NCI-H1048 (cell line): ENCODE data around the gene KCNIP4.

Experiments
- DNase-seq: peaks from one replicate; lab custom pipeline; 2025; lab: John Stamatoyannopoulos, UW

Gene KCNIP4

DNA sequence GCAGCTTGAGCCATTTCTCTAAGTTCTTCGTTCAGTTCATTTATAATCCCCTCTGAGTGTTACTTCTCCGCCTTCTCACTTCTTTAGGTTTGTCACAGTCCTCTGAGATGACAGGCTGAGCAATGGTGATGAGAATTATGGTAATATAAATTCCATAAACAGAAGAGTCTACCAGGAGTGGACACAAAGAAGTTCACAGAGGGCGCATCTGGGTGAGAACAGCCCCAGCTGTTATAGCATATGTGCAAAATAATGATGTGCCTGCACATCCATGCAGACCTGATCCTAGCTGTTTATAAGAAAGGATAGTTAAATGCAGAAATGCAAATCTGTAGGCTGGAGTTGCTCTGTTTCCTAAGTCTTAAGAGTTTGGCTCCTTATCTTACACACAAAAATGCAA, 377.5 kb downstream of the KCNIP4 start:
- no peak for DNase-seq

DNA sequence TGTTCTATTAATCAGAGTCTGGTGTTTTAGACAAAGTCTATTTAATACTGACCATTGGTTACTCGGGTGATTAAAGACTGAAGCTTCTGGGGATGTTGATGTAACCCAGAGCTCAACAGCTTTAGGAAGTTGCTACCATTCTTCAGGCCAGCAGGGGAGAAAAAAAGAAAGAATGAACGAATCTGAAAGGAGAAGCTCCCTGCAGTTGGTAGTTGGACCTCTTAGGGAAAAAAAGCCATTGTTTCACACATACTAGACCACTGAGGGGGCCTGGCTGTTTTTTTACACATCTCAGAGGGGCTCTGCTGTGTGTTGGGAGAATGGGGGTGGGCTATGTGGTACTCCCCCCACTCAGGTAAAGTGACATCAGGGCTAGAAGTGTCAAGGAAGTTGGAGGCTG, 378.9 kb downstream of the KCNIP4 start:
- DNase-seq, result no peak

DNA sequence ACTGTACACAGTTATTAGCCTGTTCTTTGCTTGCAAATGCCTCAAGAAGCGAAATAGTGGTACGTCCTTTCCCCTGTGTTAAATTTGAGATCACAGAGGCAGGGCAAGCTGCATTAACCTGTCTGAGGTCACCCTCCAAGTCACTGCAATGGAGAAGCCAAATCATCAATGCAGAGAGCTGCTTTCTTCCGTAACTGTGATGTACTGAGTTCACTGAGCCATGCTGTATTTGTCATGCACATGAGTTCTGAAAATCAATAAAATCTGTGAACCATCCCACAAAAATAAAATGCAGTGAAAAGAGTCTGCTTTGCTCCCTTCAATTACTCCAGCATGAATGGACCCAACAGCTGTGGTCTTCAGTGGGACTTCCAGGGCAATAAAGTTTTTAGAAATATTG, 393.5 kb downstream of the KCNIP4 start:
- DNase-seq, result no peak

DNA sequence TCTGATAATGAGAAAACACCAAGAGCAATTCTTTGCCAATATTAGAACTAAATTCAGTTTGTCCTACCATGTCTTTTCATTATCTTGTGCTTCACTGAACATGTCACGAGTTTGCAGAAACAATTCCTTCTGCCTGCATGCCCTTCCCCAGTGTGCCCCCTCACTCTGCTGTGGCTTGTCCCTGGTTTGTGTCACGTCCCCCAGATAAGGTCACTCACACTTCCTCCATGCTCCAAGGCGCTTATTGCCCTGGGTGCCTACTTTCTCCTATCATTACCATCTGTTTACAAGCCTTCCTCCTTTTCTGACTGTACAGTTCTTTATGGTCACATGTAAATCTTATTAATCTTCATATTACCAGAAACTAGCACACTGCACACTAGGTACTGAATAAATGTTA, 394.1 kb downstream of the KCNIP4 start:
- DNase-seq, result no peak

DNA sequence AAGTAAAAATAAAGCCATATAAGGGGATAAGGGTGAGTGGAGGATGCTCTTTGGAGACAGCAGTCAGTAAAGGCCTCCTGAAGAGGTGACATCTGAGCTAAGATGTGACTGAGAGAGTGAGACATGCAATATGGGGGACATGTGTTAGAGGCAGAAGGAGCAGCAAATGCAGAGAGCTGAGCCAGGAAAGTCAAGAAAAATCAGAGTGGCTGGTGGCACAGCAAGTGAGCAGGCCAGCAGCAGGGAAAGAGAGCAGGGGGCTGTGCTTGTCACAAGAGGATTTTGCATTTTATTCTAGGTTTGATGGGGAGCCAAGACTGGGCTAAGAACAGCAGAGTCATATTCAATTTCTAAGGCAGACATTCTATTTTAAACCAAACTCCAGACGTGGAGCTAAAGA, 394.5 kb downstream of the KCNIP4 start:
- DNase-seq, result no peak

DNA sequence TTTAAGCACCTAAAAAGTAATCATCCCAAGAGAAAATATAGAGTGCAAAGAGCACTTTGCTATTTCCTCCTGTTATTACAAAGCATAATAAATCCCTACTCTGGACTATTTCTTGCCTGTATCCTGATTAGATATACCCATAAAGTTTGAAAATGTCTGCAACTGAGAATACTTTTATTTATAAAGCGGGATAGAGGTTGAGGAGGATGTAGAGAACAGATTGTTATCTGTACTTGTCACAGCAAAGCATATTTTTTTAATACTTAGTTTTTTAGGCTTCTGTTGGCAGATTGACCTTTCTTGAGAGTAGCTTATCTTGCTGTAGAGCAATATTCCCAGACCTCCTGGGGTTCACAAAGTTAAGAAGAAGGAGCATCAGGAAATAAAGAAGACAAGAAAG, 396.1 kb downstream of the KCNIP4 start:
- no peak for DNase-seq

DNA sequence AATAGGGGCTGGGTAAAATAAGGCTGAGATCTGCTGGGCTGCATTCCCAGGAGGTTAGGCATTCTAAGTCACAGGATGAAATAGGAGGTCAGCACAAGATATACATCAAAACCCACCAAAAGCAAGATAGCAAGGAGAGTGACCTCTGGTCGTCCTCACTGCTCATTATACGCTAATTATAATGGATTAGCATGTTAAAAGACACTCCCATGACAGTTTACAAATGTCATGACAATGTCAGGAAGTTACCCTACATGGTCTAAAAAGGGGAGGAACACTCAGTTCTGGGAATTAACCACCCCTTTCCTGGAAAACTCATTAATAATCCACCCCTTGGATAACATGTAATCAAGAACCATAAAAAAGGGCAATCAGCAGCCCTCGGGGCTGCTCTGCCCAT, 403.6 kb downstream of the KCNIP4 start:
- DNase-seq, result no peak

DNA sequence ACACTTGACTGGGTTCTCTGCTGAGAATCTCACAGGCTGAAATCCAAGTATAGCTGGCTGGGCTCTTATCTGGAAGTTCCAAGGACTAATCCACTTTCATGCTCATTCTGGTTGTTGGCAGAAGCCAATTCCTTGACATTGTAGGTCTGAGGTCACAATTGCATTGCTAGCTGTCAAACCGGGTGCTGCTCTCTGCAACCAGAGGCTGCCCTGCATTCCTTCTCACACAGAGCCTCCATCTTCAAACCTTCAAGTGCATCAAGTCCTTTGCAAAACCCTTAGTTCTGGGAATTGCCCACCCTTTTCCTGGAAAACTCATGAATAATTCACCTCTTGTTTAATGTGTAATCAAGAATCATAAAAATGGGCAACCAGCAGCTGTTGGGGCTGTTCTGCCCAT, 404.2 kb downstream of the KCNIP4 start:
- no peak for DNase-seq

DNA sequence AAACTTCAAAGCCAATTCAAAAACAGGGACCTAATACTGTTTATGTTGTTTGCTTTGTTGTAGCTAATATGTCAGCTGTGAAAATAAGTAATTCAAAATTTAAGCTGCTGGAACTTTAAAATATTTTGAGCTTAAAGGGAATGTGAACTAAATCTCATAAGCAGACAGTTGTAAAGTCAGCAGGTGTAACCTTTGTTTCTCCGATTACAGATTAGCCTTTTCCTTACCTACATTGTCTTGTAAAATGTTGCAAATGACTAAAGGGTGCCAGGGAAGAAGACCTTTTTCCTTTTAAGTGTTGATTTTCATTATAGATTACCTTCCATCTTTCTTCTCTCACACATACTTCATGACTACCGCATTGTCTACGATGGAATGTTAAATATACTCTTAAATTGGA, 405.1 kb downstream of the KCNIP4 start:
- no peak for DNase-seq

DNA sequence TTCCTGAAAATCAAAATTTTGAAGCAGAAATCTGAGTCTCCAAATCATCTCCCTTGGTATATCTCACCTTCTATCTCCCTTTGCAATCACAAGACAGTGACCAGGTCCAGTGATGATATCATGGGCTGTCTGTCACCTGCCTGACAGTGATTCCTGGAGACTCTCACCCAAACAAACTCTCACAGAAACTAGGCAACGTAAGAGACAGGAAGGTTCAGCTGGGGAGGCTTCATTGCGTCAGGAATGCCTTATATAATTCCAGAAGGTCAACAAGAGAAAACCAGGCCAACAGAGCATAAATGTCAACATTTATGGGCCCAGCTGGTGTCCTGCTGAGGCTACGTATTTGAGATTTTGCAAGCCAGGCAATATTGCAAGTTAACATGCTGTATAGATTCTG, 412.7 kb downstream of the KCNIP4 start:
- DNase-seq, result no peak

DNA sequence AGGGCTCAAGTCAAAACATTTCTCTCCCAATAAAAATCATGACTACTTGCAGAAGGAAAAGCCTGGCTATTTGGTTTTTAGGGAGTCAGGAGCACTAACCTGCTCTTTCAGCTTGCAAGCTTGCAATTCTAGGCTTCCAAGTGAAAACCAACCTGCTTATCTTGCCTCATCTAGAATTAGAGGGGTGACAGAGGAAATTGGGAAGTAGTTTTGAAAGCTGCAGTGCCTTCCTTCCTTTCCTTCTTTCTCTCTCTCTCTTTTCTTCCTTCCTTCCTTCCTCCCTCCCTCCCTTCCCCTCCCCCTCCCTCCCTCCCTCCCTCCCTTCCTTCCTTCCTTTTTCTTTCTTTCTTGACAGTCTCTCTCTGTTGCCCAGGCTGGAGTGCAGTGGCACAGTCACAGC, 417.5 kb downstream of the KCNIP4 start:
- DNase-seq, result no peak

DNA sequence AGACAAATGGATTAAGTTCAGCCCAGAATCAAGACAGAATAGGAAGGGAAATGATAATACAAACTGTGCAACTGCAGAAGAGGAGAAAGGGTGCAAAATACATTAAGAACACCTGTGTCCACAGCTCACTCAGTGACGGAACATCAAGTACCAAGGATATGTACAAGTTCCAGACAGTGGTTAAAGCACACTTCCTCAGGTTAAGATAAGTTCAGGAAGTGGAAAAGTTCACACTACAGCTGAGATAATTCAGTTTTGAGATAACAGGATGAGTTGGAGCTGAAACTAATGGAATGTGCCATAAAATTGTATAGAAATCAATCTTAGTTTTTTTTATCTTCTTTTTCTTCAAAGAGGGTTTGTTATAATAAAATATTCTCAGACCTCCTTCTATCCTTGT, 419.4 kb downstream of the KCNIP4 start:
- DNase-seq, result no peak

DNA sequence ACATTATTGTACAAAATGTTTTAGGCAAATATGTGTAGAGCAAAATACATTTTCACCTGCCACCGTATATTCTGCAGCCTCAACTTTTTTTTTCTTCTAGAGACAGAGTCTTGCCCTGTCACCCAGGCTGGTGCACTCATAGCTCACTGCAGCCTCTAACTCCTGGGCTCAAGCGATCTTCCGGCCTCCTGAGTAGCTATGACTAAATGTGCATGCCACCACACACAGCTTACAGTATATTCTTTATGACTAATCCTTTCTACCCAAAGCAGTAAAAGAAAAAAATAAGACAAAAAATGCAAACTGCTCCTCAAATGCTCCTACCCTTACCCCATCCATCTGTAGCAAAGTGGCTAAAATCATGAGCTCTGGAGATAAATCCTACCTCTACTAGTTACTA, 426.3 kb downstream of the KCNIP4 start:
- DNase-seq, result no peak

DNA sequence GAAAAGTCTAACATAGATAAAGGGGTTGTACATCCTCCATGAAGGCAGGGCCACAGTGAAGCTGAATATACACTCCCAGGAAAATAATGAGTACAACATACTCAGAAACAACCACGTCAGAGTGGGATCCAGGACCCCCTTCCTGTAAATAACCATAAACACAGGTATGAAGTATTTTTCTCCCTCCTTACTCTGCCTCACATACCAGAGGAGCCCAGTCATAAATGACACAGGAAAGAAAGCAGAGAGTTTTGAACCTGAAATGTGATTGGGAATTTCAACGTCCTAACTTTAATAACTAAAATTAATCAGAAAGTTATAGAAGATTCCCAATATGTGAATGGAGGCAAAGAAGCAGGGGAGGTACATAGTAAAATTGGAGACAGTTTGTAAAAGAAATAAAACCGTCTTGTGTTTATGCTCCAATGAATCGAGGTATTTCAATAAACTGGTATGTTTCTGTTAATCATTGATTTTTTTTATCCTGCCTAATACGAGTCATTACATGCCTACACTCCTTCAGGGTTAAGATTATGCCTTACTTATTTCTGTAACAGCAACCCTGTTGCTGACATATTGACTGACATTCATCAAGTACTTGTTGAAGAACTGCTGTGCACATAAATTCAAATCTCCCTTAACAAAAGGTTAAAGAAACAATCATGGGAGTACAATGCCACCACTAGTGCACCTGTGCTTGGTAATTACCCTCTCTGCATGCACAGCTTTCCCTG, 431.3 kb downstream of the KCNIP4 start:
- DNase-seq, result no peak

DNA sequence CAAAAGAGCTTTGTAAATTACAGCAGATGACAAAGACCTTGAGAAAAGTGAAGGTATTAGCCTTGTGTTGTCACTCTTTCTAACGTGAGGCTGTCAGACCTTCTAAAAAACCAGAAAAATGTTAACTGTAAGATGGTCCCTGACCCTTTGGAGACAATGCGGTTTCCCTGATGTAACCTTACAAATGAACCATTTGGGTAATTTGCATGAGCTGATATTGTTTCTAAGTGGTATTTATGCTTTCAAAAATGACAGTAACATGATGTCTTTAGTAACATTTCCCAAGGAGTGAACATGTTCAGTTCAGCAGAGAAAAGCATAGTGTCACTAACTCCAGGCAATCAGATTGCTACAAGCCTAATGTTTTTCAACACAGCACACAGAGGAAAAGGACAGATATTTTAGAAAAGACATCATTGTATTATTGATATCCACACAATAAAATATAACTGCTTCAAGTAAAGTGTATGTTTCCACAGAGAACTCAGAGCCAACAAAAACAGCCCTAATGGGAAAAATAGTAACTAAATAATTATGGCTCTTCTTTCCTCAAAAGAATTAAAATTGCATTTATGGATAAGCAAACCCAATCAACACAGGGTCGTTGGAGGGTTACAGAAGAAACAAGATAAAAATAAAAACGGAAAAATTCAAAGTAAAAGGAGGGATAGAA, 434.4 kb downstream of the KCNIP4 start:
- no peak for DNase-seq

DNA sequence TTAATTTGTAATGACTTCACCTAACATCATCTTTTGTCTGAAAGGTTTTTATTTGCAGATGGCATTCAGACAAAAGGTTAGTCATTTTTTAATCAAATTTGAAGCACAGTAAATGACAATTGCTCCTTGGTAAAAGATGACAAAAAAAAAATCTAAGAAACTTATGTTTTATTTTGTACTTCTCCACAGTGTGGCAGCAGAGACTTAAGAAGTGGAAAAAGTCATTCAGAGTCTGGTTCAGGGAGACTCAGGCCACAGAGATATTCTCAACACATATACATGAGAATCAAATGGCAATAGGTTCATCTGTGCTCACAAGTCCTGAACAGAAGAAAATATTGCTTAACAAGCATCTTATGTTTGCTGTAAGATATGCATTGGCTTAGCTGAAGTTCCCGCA, 436.2 kb downstream of the KCNIP4 start:
- peak; percentile 29 for DNase-seq

DNA sequence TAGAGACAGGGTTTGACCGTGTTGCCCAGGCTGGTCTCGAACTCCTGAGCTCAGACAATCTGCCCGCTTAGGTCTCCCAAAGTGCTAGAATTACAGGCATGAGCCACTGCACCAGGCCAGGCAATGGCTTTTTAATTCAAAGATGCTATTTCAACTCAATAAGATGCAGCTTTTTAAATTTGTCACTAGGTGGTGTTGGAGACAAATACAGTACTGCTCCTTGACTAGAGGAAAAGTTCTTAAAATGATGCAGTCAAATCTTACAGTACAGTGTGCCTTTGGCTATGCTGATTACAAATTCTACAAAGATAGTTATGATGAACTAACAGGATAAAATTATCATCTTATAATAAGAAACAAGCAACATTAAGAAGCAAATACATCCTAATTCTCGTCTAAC, 441.1 kb downstream of the KCNIP4 start:
- no peak for DNase-seq

DNA sequence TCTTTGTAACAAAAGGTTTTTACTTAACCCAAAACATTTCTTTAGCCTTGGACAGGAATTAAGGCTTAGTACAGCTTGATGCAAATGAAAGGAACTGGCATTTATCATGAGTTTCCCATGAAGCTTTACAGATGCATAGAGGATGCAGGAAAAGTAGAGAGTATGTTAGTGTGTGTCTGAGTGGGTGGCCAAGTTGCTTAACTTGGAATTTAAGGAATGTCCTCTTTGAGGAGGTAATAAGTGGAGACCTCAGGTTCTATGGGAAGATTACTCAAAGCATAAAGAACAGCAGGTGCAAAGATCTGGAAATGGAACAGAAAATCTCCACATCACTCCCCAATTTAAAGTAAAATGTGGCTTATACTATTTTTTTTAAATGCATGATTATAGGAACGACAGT, 457.9 kb downstream of the KCNIP4 start:
- DNase-seq, result no peak

DNA sequence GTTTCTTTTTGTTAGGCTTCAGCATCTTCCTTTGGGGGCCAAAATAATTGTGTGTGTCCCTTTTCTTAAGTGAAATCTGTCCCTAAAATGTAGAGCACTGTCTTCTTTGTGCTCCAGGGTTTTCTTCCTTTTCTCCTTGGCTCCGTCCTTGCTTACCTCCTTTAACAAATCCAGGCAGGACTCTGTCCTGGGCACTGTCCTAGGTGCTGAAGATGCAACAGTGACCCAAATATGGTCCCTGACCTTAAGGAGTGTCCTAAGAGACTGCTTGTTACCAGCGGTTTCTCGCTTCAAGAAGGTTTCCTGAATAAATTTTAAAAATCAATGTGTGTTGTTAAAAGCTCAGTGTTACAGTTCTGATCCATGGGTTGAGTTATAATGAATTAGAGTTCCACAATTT, 471.8 kb downstream of the KCNIP4 start:
- DNase-seq, result no peak

DNA sequence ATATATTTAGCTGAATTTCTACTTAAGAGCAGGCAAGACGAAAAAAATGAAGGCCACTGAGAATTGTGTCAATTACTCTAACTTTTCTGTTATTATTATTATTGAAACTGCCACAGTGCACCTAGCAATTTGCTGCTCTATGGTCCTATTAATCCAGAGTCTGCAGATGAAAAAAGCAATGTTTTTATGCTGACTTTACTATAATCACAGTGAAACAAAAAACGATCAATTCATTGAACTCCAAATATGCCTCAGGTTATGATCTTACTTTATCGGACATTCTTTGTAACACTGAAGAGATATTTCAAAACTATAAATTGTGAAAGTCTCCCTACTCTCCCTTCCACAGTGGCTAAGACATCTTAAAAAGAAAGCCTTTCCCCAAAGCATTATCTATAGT, 474.4 kb downstream of the KCNIP4 start:
- DNase-seq, result no peak

DNA sequence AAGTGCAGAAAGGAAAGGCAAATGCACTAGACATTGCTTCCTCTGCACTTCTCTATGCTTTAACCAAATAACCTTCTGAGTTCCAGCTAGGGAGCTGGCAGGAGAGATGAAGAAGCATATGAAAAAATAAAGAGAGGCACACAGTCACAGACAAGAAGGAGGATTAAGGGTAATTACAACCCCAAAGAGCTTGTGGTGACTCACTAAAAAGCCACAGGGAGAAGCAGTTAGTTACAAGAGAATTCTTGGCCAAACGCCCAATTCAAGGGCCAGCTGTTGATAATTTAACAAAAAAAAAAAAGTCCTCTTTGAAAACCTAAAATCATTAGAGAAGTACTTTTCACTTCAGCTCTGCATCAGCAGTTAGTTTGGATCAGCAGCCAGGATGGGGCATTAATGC, 478.0 kb downstream of the KCNIP4 start:
- peak; percentile 11 for DNase-seq

DNA sequence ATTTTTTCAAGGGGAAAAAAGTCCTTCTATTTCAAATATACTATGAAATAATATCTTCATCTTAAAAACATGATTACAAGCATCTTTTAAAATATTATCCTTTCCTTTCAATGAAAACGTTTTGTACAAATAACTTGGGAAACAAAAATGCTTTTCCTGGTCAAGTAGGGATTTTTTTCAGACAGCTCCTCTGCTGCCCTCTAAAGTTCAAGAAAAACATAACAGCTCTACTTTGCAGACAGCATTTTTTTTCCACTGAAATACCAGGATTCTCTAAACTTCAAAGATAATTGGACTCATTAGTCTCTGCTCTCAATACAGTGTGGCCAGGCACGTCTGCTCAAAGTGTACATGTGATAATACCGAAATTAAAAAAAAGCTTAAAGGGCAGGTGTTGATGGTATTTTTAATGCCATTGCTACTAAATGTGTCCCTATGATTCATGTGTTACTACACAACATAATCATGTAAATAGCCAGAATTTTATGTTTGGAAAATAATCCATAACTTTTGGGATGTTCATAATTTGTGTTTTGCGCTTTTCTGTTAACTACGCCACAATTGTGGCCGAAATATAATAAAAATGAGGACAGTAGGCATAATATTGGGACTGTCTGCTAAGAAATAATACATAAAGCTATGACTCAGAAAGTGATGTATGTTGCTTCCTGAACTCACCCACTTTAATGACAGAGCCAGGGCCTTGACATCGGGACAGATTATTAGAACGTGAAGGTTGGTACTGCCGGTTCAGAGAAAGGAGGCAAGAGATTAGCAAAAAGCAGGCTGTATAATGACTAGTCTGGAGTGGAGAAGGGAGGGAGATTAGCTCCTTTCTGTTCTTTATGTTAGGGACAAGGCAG, 478.9 kb downstream of the KCNIP4 start:
- no peak for DNase-seq

DNA sequence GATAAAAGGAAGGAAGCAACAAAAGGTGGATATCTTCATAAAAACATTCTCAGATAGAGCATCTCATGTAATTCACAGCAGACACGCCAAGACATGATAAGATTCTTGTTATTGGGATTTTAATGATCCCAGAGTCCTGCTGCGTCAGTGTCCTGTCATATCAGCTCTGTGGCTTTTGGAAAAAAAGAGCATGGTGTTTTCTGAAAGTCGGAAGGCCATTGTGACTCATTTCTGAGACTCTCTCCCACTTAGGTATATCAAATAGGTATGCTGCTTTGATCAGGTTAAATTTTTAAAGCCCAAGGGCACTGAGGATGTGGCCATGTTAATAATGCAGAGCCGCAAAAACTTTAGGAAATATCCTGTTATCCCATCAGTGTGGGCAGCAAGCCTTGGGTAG, 481.0 kb downstream of the KCNIP4 start:
- DNase-seq, result no peak
